DMS114 treated with DMSO at 0.1 percent for 48 hours (cell line): ENCODE results near the gene FBXO21.

Experiments
- DNase-seq: peaks from one replicate; lab custom pipeline; 2025; ENCODE audit not compliant: unreplicated experiment; lab: John Stamatoyannopoulos, UW

FBXO21 gene

GRCh38 chr12:117140397-117141096 is 49.7 kb downstream of the FBXO21 start:
- DNase-seq: no peak

- no peak for DNase-seq
Measured at GRCh38 chr12:117139025-117139717, 51.1 kb downstream of the FBXO21 start.

- no peak for DNase-seq
Measured at GRCh38 chr12:117134721-117135120, 55.5 kb downstream of the FBXO21 start.

- no peak for DNase-seq
Measured at GRCh38 chr12:117134059-117134458, 56.2 kb downstream of the FBXO21 start.

- no peak for DNase-seq
Measured at GRCh38 chr12:117130801-117131200, 59.5 kb downstream of the FBXO21 start.

- DNase-seq: no peak
Measured at GRCh38 chr12:117129391-117129790, 60.9 kb downstream of the FBXO21 start.

- DNase-seq: no peak
Measured at GRCh38 chr12:117127933-117128823, 62.1 kb downstream of the FBXO21 start.

- no peak for DNase-seq
Measured at GRCh38 chr12:117126335-117126734, 63.9 kb downstream of the FBXO21 start.

- DNase-seq: no peak
Measured at GRCh38 chr12:117125767-117126166, 64.5 kb downstream of the FBXO21 start.

- DNase-seq: no peak
Measured at GRCh38 chr12:117125272-117125613, 65.0 kb downstream of the FBXO21 start.

- no peak for DNase-seq
Measured at GRCh38 chr12:117124421-117125271, 65.6 kb downstream of the FBXO21 start.

- DNase-seq: no peak
Measured at GRCh38 chr12:117121441-117121840, 68.8 kb downstream of the FBXO21 start.

- no peak for DNase-seq
Measured at GRCh38 chr12:117120787-117121186, 69.5 kb downstream of the FBXO21 start.

- DNase-seq: no peak
Measured at GRCh38 chr12:117119592-117120198, 70.6 kb downstream of the FBXO21 start.

- no peak for DNase-seq
Measured at GRCh38 chr12:117118838-117119591, 71.3 kb downstream of the FBXO21 start.

- no peak for DNase-seq
Measured at GRCh38 chr12:117114784-117115183, 75.5 kb downstream of the FBXO21 start.

- no peak for DNase-seq
Measured at GRCh38 chr12:117113231-117113630, 77.0 kb downstream of the FBXO21 start.

- DNase-seq: no peak
Measured at GRCh38 chr12:117111821-117112595, 78.3 kb downstream of the FBXO21 start.

GRCh38 chr12:117111386-117111785 is 78.9 kb downstream of the FBXO21 start:
- DNase-seq: no peak
